Measurements from ENCODE around the gene NUMB.

DNA sequence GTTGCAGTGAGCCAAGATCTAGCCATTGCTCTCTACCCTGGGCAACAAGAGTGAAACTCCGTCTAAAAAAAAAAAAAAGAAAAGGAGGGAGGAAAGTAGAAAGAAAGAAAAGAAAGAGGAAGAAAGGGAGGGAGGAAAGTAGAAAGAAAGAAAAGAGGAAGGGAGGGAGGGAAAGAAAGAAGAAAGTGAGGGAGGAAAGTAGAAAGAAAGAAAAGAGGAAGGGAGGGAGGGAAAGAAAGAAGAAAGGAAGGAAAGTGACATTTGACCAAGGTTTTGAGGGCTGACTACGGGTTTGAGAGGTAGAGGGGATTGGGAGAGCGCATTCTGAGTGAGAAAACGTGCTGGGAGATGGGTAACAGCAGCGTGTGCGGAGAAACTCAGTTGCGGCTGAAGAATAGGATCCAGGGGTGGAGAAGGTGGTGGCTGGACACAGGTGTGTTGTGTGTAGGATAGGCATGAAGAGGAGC is 221.6 kb downstream of the NUMB start:
- TF ChIP-seq CTCF (IDR thresholded peaks at IDR 0.05) (no peak), EP300 (IDR thresholded peaks at IDR 0.05) (no peak), POLR2A (IDR thresholded peaks at IDR 0.05) (no peak), POLR2AphosphoS5 (IDR thresholded peaks at IDR 0.05) (no peak)
